Activated CD4-positive, alpha-beta T cell treated with anti-CD3 and anti-CD28 coated beads, Interleukin-2, amount 50 U/mL, for 24 hours (primary cell): Measurements from ENCODE around the gene BCL7A.
"Not testable (repeated sequence)": the region's sequence is repeated elsewhere in the genome, so short reads cannot be mapped to it uniquely, and the experiment has no call there.

Experiments
- DNase-seq, 2 donors: peaks; one replicate each; pipeline ENCODE4 v3.0.0-alpha.2; 2020; ENCODE audit warnings: low read depth in 1 of 2, low spot score in 1 of 2

BCL7A gene

GRCh38 chr12:122051231-122051876 lies 29.7 kb downstream of the BCL7A start:
- no peak for DNase-seq

GRCh38 chr12:122052285-122052684 lies 30.6 kb downstream of the BCL7A start:
- no peak for DNase-seq

- DNase-seq: no peak
Observed at GRCh38 chr12:122054842-122055520, 33.3 kb downstream of the BCL7A start.

GRCh38 chr12:122056406-122056805 lies 34.7 kb downstream of the BCL7A start:
- not testable (repeated sequence) for DNase-seq

DNA sequence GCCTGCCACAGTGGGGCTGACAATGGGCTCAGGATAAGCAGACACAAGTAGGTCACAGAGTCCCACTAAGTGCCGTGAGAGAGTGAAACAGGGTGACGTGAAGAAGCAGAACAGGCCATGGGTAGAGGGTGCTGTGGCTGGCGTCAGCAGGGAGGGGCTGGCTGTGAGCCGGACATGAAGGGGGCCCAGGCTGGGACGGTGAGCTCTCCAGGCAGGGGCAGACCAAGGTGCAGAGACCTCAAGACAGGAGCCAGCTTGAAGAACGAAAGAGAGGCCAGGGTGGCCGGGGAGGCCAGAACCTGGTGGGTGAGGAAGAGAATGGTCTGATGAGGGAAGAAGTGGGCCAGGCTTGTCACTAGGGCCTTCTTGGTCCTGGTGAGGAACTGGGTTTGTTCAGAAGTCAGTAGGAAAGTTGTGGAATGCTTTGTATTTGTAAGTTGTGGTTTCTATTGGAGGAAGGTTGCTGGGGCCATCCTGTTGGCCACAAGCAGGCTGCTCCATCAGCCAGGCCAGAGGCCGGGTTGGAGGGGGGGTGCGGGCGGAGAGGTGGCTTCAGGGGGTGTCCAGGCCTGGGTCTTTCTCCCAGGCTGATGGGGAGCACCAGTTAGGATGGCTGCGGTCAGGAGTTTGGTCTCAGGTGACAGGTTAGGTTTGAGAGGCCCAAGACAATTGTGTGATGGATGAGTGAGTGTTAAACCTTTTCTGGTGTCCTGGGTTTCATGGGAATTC lies 35.5 kb downstream of the BCL7A start:
- no peak for DNase-seq

DNA sequence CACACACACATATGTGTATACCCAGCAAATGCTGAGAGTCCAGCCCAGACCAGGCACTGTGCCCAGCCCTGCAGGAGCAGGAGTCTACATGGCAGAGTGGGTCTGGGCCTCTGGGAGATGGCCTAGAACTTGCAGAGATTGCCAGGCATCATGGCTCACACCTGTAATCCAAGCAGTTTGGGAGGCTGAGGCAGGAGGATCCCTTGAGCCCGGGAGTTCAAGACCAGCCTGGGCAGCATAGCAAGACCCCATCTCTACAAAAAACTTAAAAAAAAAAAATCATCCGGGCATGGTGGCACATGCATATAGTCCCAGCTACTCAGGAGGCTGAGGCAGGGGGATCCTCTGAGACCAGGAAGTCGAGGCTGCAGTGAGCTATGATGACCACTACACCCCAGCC lies 36.1 kb downstream of the BCL7A start:
- no peak for DNase-seq

DNA sequence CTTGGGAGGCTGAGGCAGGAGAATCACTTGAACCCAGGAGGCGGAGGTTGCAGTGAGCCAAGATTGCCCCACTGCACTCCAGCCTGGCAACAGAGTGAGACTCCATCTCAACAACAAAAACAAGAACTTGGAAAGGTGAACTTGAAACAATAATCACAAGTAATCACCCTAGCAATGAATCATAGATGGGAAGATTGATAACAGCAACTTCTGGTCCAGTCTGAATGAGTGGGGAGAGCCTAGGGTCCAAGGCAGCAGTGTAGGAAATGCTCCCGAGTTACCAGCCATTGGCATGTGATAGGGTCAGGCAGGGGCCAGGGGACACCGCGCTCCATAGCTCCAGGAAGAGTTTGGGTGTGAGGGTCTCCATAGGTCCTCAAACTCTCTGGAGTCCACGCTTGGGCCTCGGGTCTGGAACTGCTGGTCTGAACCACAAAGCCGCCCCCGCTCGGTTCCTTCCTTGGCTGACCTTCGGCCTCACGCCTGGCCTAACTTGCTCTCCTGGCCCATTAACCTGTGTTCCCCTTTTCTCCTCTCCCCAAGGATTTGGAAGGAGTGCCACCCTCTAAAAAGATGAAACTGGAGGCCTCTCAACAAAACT lies 37.0 kb downstream of the BCL7A start:
- DNase-seq: no peak

DNA sequence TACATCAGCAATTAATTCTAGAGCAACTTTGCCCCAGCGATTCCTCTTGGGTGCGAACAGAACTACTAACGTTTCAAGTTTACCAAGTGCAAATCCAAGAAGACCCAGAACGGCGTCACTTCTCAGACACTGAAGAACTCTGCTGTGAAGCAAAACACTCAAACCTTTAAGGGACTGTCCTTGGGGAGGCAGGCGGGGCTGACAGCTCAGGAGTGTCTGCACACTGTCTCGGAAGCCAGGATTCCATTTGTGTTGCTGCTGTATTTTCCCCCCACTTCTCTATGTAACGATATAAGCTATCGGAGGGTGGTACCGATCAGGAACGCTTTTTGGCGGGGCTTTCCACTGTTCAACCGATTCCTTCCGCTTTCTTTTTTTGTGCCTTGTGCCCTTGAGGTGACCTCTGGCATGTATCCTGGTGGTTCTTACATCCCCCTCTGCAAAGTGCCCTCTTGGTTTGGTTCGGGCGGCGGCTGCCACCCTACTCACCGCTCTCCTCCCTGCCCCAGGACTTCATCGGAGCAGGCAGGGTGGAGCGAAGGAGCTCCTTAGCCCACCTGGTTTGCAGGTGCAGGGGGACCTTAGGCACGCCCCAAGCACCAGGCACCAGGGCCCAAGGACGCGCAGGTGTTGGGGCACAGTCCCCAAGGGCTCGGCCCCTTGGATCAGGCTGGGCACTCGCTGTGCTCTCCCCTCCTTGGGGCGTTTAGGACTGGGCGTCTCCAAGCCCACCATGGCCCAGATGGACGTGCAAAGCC lies 37.7 kb downstream of the BCL7A start:
- DNase-seq: no peak

GRCh38 chr12:122060081-122060501 lies 38.4 kb downstream of the BCL7A start:
- no peak for DNase-seq

DNA sequence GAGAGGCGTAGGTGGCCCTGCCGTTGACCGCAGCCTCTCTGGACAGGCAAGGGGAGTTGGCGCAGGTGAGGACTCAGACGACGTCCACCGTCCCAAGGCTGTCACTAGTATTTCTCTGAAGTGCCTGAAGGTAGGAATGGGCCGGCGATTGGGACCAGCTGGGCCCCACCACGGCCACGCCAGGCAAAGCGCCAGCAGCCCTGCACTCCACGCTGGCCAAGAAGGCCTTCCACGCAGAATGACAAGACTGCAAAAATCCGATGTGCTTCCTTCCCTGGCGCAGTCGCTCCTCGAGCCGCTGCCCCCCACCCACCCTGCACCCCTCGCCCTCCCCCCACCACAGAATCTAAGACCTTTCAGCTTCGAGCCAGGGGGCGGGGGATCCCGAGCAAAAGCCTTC lies 39.6 kb downstream of the BCL7A start:
- DNase-seq: no peak

DNA sequence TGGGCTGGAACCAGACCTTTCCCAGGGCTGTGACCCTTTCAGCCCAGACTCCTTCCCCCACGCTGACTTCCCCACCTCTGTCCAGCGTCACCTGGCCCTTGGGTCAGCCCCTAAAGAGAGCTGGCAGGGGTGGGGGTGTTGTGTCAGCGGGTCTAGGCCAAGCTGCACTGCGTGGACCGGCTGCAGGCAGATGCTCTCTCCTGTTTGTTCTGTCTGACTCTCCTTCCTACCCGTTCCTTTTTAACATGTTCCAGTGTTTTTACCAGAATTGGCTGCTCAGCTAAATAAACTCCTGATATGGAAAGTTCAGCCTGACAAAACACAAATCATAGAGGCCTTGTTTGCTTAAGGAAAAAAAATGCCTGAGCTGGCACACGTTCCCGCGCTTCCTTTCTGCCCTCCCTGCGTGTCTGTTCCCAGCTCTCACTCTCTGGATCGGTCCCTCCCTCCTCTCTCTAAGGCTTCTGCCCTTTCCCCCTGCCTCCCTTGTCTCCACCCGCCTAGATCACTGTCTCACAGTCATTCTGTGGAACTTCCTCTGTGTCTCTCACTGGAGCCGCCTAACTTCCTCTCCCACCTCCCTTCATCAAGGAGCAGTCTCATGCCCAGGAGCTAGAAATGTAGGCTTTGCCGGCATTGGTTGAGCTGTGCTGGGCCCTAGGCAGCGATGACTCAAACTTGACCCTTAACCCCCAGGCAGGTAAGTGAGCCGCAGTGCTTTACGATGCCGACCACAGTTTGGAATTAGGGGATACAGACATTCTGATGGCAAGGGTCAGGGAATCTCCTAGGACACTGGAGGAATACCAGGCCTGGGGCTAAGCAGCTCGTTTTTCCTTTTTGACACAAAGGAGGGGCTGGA lies 41.4 kb downstream of the BCL7A start:
- DNase-seq: no peak

DNA sequence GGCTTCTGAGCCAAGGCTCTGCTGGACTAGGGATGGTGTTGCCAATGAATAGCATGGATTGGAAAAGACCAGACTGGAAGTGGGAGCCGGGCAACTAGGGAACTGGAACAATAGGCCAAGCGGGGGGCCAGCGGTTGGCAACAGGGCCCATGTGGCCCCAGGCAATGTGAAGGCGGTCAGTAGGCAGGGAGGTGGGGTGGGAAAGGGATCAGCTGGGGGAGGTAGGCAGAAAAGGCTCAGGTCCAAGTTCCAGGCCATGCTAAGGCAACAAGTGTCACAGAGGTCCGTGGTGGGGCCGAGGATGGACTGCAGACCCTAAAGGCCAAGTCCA lies 42.0 kb downstream of the BCL7A start:
- DNase-seq: no peak

DNA sequence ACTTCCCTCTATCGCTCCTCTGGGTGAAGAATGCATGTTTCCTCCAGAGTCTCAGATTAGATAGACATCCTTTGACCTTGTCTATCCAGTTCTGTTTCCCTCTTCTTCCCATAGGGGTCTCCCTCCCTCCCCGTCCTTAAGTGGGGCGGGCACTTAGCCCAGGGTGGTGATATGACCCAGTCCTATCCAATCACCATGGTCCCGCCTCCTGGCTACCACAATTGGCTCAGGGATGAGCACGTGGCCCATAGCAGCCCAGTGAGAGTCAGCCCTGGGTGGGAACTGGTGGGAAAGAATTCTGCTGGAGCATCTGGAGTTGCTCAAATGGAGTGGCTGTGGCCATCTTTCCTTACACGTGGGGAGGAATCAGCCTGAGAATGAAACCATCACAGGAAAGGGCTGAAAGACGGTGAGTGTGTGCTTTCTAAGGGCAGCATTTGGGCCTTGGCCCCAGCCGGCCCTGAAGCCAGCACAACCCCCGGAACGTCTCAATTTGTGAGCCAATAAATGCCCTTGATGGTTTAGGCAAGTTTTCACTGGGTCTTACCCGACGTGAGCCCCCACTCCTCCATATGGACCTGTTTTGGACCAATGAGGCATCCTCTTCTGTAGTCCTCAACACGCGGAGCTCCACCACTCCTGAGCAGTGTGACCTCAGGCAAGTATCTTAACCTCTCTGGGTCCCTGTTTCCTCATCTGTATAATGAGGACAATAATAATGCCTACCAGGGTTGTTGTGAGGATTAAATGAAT lies 42.5 kb downstream of the BCL7A start:
- peak in 1 of 2 donors; percentile 25 for DNase-seq

GRCh38 chr12:122064780-122065588 lies 43.3 kb downstream of the BCL7A start:
- DNase-seq: no peak

- no peak for DNase-seq
Observed at GRCh38 chr12:122067548-122067947, 45.9 kb downstream of the BCL7A start.

DNA sequence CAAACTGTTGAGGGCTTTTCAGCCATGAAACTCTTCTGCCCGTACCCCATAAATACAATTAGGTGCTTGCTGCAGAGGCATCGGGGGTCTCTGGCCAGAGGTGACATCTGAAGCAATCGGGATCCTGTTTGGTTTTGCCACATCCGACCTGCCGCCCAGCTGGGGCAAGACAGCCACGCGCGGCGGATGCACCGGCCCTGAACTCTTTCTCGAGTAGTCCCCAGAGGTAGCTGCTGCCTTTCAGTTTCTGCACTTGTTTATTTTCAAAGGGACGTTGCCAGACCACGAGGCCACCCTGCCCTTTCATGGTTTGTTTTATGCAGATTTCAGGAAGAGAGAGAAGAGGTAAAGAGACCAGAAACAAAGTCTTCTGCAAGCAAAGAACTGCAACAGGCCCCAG lies 46.3 kb downstream of the BCL7A start:
- DNase-seq: no peak

GRCh38 chr12:122072031-122072970 lies 50.6 kb downstream of the BCL7A start:
- DNase-seq: no peak

DNA sequence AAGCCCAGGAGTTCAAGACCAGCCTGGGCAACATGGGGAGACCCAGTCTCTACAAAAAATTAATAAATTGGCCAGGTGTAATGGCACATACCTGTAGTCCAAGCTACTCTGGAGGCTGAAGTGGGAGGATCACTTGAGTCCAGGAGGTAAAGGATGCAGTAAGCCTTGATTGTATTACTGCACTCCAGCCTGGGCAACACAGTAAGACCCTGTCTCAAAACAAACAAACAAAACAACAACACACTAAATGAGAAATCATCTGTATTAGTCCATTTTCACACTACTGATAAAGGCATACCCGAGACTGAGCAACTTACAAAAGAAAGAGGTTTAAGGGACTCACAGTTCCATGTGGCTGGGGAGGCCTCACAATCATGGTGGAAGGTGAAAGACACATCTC lies 52.1 kb downstream of the BCL7A start:
- DNase-seq: no peak
